PC-3 (cell line): ENCODE measurements around the gene ETV2.

Experiments
- EZH2 ChIP-seq: fragments of 300-600 bp; sonication (generic); IDR thresholded peaks from one replicate; pipeline ENCODE4 v1.6.1; 2017; ENCODE audit warnings: antibody characterized with exemption, mild to moderate bottlenecking, low read length; ENCODE audit not compliant: unreplicated experiment
- EZH2phosphoT487 ChIP-seq: fragments of 300-600 bp; sonication (generic); IDR thresholded peaks from 2 replicates; pipeline ENCODE4 v1.6.1; 2018; ENCODE audit warnings: mild to moderate bottlenecking, antibody characterized with exemption, low read length, borderline replicate concordance
- TF ChIP-seq, protein P1 (sequence below): fragments of 300-600 bp; sonication (generic); conservative IDR thresholded peaks from 2 replicates; pipeline ENCODE4 v1.5.1; 2017; ENCODE audit warnings: antibody characterized with exemption, low read depth, mild to moderate bottlenecking, low read length

DNA sequence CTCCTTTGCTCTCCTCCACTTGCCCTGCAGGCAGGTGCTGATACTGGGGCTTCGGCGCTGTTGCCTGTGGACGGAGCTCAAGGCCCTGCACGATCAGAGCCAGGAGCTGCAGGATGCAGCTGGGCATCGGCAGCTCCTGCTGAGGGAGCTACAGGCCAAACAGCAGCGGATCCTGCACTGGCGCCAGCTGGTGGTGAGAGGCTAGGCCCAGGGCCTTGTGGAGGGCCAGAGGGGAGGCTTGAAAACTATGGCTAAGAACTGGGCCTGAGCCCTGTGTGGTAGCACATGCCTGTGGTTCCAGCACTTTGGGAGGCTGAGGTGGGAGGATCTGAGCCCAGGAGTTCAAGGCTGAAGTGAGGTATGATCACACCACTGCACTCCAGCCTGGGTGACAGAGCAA lies 22.7 kb upstream of the ETV2 start:
- TF ChIP-seq, protein P1, sequence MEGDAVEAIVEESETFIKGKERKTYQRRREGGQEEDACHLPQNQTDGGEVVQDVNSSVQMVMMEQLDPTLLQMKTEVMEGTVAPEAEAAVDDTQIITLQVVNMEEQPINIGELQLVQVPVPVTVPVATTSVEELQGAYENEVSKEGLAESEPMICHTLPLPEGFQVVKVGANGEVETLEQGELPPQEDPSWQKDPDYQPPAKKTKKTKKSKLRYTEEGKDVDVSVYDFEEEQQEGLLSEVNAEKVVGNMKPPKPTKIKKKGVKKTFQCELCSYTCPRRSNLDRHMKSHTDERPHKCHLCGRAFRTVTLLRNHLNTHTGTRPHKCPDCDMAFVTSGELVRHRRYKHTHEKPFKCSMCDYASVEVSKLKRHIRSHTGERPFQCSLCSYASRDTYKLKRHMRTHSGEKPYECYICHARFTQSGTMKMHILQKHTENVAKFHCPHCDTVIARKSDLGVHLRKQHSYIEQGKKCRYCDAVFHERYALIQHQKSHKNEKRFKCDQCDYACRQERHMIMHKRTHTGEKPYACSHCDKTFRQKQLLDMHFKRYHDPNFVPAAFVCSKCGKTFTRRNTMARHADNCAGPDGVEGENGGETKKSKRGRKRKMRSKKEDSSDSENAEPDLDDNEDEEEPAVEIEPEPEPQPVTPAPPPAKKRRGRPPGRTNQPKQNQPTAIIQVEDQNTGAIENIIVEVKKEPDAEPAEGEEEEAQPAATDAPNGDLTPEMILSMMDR = 0 out of 2 replicates have a peak, but pooled peaks have one; percentile 10
- no peak for TF ChIP-seq EZH2
- no peak for TF ChIP-seq EZH2phosphoT487
